T-helper 17 cell (primary cell): ENCODE measurements around the gene NTRK2. TPM values are rescaled to one million over a fixed set of nuclear protein-coding genes. Genes with fewer than 3 reads are reported as not detected.

Experiments used
- ATAC-seq: fragments of 150-1000 bp; cut with Tn5 transposase; 2 replicates; pipeline ENCODE4 v1.10.0; 2021; ENCODE audit warnings: mild to moderate bottlenecking, moderate library complexity
- DNase-seq, 3 donors: peaks; one replicate each; pipeline versions ENCODE4 v3.0.0 to v3.0.0-alpha.2; 2020 to 2021
- H3K9me3 ChIP-seq: one replicate; pipeline ENCODE4 v1.7.0; 2013; ENCODE audit warnings: low read length, mild to moderate bottlenecking; ENCODE audit not compliant: control insufficient read depth, poor library complexity, severe bottlenecking
- H3K27ac Mint-ChIP-seq: one replicate; pipeline ENCODE4 v1.8.0; 2022; ENCODE audit warnings: mild to moderate bottlenecking, moderate library complexity, mixed read lengths
- H3K27me3 Mint-ChIP-seq: one replicate; pipeline ENCODE4 v1.8.0; 2022; ENCODE audit warnings: mixed read lengths
- H3K36me3 Mint-ChIP-seq: one replicate; pipeline ENCODE4 v1.8.0; 2022; ENCODE audit warnings: low read depth, mixed read lengths
- H3K4me1 Mint-ChIP-seq: one replicate; pipeline ENCODE4 v1.8.0; 2022; ENCODE audit warnings: mild to moderate bottlenecking, mixed read lengths
- H3K4me3 Mint-ChIP-seq: one replicate; pipeline ENCODE4 v1.8.0; 2022; ENCODE audit warnings: mild to moderate bottlenecking, moderate library complexity, mixed read lengths
- total RNA-seq, 4 donors: library from RNA in 2 of 4; stranded (reverse) in 2 of 4; gene quantifications; one replicate each; pipeline ENCODE4 v1.2.3 and lab custom pipeline; 2022 to 2026

The NTRK2 gene
- total RNA-seq, 2 donors from 2014 or later = 1.1 to 1.6 TPM

DNA sequence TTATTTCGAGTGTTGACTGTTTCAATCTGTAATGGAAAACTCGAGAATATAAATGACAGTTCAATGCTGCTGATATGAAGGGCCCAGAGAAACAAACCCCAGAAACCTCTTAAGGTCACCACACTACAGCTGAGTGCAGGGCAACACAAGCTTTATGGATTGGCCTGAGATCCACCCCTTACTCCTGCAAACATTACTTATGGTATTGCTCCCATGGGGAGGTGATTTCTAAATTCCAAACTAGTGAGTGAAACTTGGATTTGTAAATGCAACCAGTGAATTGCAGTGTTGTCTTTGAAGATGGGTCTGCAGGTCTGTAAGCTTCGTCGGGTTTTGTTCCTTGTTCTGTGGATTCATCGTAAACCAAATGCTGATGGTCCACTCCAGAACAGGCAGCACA is 85.4 kb downstream of the NTRK2 start:
- peak overlapping the region; percentile 16 for H3K27ac Mint-ChIP-seq
- peaks cover 10% of the 10 kb centered on the region for H3K27me3 Mint-ChIP-seq
- H3K4me1 Mint-ChIP-seq = peaks cover 40% of the 10 kb centered on the region
- no peak for ATAC-seq
- DNase-seq = no peak
- H3K4me3 Mint-ChIP-seq = no peak overlapping the region
- no peaks in the 10 kb centered on the region for H3K36me3 Mint-ChIP-seq
- no peaks in the 10 kb centered on the region for H3K9me3 ChIP-seq

DNA sequence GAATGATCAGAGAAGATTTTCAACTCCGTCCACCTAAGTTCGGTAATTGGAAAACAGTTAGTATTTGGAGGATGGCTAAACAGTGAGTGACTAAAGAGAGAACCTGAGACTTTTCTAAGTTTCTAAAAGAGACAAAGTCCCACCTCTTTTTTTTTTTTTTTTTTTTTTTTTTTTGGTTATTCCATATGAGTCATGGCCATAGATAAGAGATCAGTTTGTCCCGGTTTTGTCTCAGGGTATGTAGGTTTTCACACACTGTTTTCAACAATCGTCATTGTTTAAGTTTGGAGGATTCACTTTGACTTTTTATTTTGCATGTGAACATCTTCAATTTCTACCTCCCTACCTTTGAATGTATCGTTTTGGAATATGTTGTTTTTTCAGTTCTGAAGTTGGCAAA is 85.9 kb downstream of the NTRK2 start:
- DNase-seq (no peak), ATAC-seq (no peak)
- Mint-ChIP-seq H3K4me1 (peaks cover 40% of the 10 kb centered on the region), H3K27me3 (peaks cover 10% of the 10 kb centered on the region), H3K4me3 (no peak overlapping the region), H3K27ac (peak overlapping the region; percentile 16), H3K36me3 (no peaks in the 10 kb centered on the region)
- H3K9me3 ChIP-seq = no peaks in the 10 kb centered on the region

DNA sequence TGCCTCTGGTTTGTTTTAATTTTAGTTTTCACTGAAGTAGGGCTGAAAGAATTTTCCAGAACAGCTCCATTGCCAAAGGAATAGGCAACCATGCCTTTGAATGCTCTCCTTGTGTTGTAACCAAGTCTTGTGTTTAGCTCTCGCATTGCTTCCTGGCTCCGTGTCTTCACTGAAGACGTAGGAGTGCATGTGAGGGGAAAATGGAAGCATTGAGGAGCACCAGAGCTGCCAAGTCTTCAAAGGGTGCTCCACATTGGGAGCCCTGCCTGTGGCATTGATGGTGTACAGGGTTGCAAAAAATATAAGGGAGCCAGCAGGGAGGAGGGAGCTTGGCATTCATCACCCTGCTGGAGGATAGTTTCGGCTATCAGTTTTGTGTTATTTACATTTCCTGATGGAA is 86.6 kb downstream of the NTRK2 start:
- no peak overlapping the region for H3K4me3 Mint-ChIP-seq
- no peak overlapping the region for H3K27ac Mint-ChIP-seq

GRCh38 chr9:84756731-84757130 is 87.2 kb downstream of the NTRK2 start:
- Mint-ChIP-seq H3K27me3 (peaks cover 10% of the 10 kb centered on the region), H3K27ac (no peak overlapping the region)

More for the DNA sequence above, 86.6 kb downstream of the NTRK2 start:
- ATAC-seq (no peak), DNase-seq (no peak)
- Mint-ChIP-seq H3K27me3 (peaks cover 10% of the 10 kb centered on the region), H3K4me1 (peaks cover 43% of the 10 kb centered on the region), H3K36me3 (no peaks in the 10 kb centered on the region)
- no peaks in the 10 kb centered on the region for H3K9me3 ChIP-seq

GRCh38 chr9:84758817-84759216 is 89.3 kb downstream of the NTRK2 start:
- Mint-ChIP-seq H3K4me1 (peaks cover 32% of the 10 kb centered on the region), H3K27me3 (peaks cover 10% of the 10 kb centered on the region), H3K36me3 (no peaks in the 10 kb centered on the region), H3K27ac (peak overlapping the region; percentile 90), H3K4me3 (peak overlapping the region; percentile 66)
- DNase-seq (no peak), ATAC-seq (peak; percentile 10)
- H3K9me3 ChIP-seq = no peaks in the 10 kb centered on the region

More at GRCh38 chr9:84756731-84757130, 87.2 kb downstream of the NTRK2 start:
- no peaks in the 10 kb centered on the region for H3K36me3 Mint-ChIP-seq
- no peak overlapping the region for H3K4me3 Mint-ChIP-seq
- DNase-seq (no peak), ATAC-seq (no peak)
- no peaks in the 10 kb centered on the region for H3K9me3 ChIP-seq
- H3K4me1 Mint-ChIP-seq = peaks cover 39% of the 10 kb centered on the region

- H3K9me3 ChIP-seq = no peaks in the 10 kb centered on the region
- Mint-ChIP-seq H3K4me1 (peaks cover 30% of the 10 kb centered on the region), H3K4me3 (peak overlapping the region; percentile 66), H3K27me3 (peaks cover 9% of the 10 kb centered on the region), H3K36me3 (no peaks in the 10 kb centered on the region), H3K27ac (peak overlapping the region; percentile 90)
- DNase-seq (peak in 2 of 3 donors; percentile 11 to 15), ATAC-seq (peak; percentile 94)
Measured at GRCh38 chr9:84759300-84759750, 89.8 kb downstream of the NTRK2 start.

DNA sequence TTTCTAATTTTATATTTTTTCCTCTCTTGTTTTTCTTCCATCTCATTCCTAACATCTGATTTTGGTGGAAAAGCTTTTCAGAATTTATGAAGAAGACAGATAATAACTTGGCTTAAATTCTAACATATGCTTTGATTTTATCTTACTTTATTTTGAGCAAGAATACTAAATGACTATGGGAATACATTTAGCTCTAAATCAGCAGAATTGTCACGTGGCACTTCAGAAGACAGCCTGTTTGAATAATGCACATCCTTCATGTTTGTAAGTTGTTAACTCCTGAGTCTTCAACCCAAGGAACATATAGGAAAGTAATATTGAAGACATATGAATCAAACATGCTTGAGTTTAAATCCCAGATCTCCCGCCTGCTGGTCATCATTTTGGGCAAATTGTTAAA is 90.3 kb downstream of the NTRK2 start:
- peak overlapping the region; percentile 77 for H3K4me3 Mint-ChIP-seq
- H3K4me1 Mint-ChIP-seq = peaks cover 25% of the 10 kb centered on the region
- H3K9me3 ChIP-seq = no peaks in the 10 kb centered on the region
- ATAC-seq (no peak), DNase-seq (no peak)
- H3K27ac Mint-ChIP-seq = peak overlapping the region; percentile 90
- peaks cover 4% of the 10 kb centered on the region for H3K27me3 Mint-ChIP-seq
- H3K36me3 Mint-ChIP-seq = no peaks in the 10 kb centered on the region

DNA sequence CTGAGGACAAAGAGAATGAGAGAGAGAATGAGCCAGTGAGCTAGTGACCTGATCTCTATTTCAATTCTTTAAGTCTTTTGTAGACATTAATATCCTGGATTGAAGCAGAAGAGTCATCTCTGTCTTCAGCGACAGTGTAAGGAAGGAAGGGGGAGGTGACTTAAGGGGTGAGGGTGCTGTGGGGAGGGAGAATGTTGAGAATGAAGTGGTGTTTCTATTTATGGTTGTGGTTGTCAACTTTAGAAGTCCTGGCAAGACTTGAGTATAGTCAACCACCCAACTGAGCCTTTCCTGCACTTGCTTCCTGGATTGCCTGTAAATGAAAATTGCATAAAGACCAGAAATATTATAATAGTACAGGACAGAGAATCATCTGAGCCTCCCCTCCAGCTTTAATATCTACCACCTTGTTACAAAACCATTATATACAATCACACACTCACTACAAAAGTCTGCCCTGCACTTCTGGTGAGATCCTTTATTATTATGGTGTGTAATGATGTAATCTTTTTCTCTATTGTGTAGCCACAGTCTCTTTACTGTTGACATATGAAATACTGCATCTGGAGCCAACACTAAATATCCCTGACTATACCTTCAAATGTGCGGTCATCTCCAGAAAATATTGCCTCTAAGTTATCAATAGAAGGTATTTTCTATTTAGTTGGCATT is 91.7 kb downstream of the NTRK2 start:
- H3K36me3 Mint-ChIP-seq = no peaks in the 10 kb centered on the region
- no peak overlapping the region for H3K4me3 Mint-ChIP-seq
- H3K27ac Mint-ChIP-seq = no peak overlapping the region
- no peaks in the 10 kb centered on the region for H3K27me3 Mint-ChIP-seq
- peaks cover 16% of the 10 kb centered on the region for H3K4me1 Mint-ChIP-seq
- no peaks in the 10 kb centered on the region for H3K9me3 ChIP-seq
- DNase-seq (no peak), ATAC-seq (peak; percentile 38)

GRCh38 chr9:84772511-84772910 is 103.0 kb downstream of the NTRK2 start:
- Mint-ChIP-seq H3K4me1 (peaks cover 3% of the 10 kb centered on the region), H3K4me3 (no peak overlapping the region), H3K27me3 (no peaks in the 10 kb centered on the region), H3K27ac (no peak overlapping the region), H3K36me3 (peaks cover 3% of the 10 kb centered on the region)
- ATAC-seq (no peak), DNase-seq (no peak)
- no peaks in the 10 kb centered on the region for H3K9me3 ChIP-seq

GRCh38 chr9:84773022-84773421 is 103.5 kb downstream of the NTRK2 start:
- Mint-ChIP-seq H3K4me1 (peaks cover 3% of the 10 kb centered on the region), H3K27ac (no peak overlapping the region), H3K36me3 (peaks cover 3% of the 10 kb centered on the region), H3K27me3 (no peaks in the 10 kb centered on the region), H3K4me3 (no peak overlapping the region)
- ATAC-seq (no peak), DNase-seq (no peak)
- H3K9me3 ChIP-seq = no peaks in the 10 kb centered on the region

GRCh38 chr9:84775056-84775643 is 105.6 kb downstream of the NTRK2 start:
- Mint-ChIP-seq H3K27ac (no peak overlapping the region), H3K36me3 (peaks cover 3% of the 10 kb centered on the region)

GRCh38 chr9:84778570-84778969 is 109.0 kb downstream of the NTRK2 start:
- Mint-ChIP-seq H3K27ac (no peak overlapping the region), H3K4me1 (peaks cover 4% of the 10 kb centered on the region), H3K36me3 (no peaks in the 10 kb centered on the region), H3K27me3 (peaks cover 5% of the 10 kb centered on the region), H3K4me3 (no peak overlapping the region)
- DNase-seq = no peak
- no peak for ATAC-seq
- H3K9me3 ChIP-seq = no peaks in the 10 kb centered on the region

More at GRCh38 chr9:84775056-84775643, 105.6 kb downstream of the NTRK2 start:
- ATAC-seq (no peak), DNase-seq (no peak)
- H3K4me1 Mint-ChIP-seq = peaks cover 3% of the 10 kb centered on the region
- H3K4me3 Mint-ChIP-seq = no peak overlapping the region
- H3K27me3 Mint-ChIP-seq = no peaks in the 10 kb centered on the region
- H3K9me3 ChIP-seq = no peaks in the 10 kb centered on the region

DNA sequence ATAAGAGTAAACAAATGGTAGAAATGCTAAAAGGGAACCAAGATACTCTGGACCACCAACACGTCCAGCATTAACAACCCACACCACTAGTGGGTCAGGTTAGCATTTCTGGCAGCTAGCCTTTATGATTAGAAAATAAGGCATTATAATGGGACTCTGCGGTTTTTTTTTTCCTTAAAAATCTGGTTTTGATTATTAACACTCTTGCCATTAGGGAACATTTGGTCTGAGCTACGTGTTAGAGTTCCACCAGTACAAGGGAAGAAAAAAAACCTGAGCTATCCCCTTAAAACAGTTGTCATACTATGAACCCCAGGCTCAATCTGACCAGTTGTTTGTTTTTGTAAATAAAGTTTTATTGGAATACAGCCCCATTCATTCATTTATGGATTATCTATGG is 110.4 kb downstream of the NTRK2 start:
- Mint-ChIP-seq H3K4me3 (no peak overlapping the region), H3K4me1 (peaks cover 4% of the 10 kb centered on the region), H3K36me3 (no peaks in the 10 kb centered on the region), H3K27ac (no peak overlapping the region), H3K27me3 (peaks cover 17% of the 10 kb centered on the region)
- no peaks in the 10 kb centered on the region for H3K9me3 ChIP-seq
- no peak for ATAC-seq
- no peak for DNase-seq

GRCh38 chr9:84780385-84780784 is 110.9 kb downstream of the NTRK2 start:
- Mint-ChIP-seq H3K27ac (no peak overlapping the region), H3K4me1 (peaks cover 4% of the 10 kb centered on the region), H3K4me3 (no peak overlapping the region), H3K36me3 (no peaks in the 10 kb centered on the region), H3K27me3 (peaks cover 21% of the 10 kb centered on the region)
- DNase-seq (no peak), ATAC-seq (no peak)
- H3K9me3 ChIP-seq = no peaks in the 10 kb centered on the region
